GM13976 (cell line): ENCODE measurements around the gene CARD8.
"Not testable (repeated sequence)": the region's sequence is repeated elsewhere in the genome, so short reads cannot be mapped to it uniquely, and the experiment has no call there.

ENCODE experiments used
- DNase-seq: peaks from one replicate; pipeline ENCODE4 v3.0.0; 2012; ENCODE audit warnings: low spot score
- CTCF ChIP-seq: IDR thresholded peaks from 2 replicates; pipeline ENCODE4 v1.5.1; 2012; ENCODE audit warnings: borderline replicate concordance, mild to moderate bottlenecking; ENCODE audit not compliant: insufficient read depth; ENCODE audit errors: extremely low read depth, missing control alignments, control extremely low read depth
- in situ Hi-C: fragments of 300-500 bp; cut with MboI; formaldehyde crosslinking; loops from one replicate; pipeline ENCODE4 v1.12.0; 2022; ENCODE audit warnings: low sequenced_read_pairs, mixed read lengths, inconsistent platforms; ENCODE audit not compliant: unreplicated experiment

The CARD8 gene

GRCh38 chr19:48248081-48248833, 7.5 kb downstream of the CARD8 start:
- in situ Hi-C loops, result no loop called here
- TF ChIP-seq CTCF, result no peak

GRCh38 chr19:48247212-48247611, 8.5 kb downstream of the CARD8 start:
- in situ Hi-C loops, result no loop called here
- no peak for TF ChIP-seq CTCF
- no peak for DNase-seq

More at GRCh38 chr19:48248081-48248833, 7.5 kb downstream of the CARD8 start:
- DNase-seq, result no peak

- in situ Hi-C loops, result no loop called here
- TF ChIP-seq CTCF, result no peak
- DNase-seq, result no peak
Measured at GRCh38 chr19:48246101-48246500, 9.6 kb downstream of the CARD8 start.

- DNase-seq, result no peak
- TF ChIP-seq CTCF, result no peak
- in situ Hi-C loops, result no loop called here
Measured at GRCh38 chr19:48244281-48244680, 11.4 kb downstream of the CARD8 start.

- DNase-seq, in situ Hi-C loops: not testable (repeated sequence)
Measured at GRCh38 chr19:48241771-48242170, 13.9 kb downstream of the CARD8 start.

GRCh38 chr19:48239582-48240141, 16.1 kb downstream of the CARD8 start:
- in situ Hi-C loops, result no loop called here
- TF ChIP-seq CTCF, result no peak
- no peak for DNase-seq

- in situ Hi-C loops, result no loop called here
- no peak for DNase-seq
- no peak for TF ChIP-seq CTCF
Measured at GRCh38 chr19:48239120-48239519, 16.6 kb downstream of the CARD8 start.
